Neural progenitor cell (in vitro differentiated cells): ENCODE results near the gene PINK1.

Source experiments
- CTCF ChIP-seq: fragments of 200-600 bp; sonication (generic); IDR thresholded peaks from 2 replicates; pipeline ENCODE4 v1.5.1; 2017; ENCODE audit warnings: antibody characterized with exemption, mild to moderate bottlenecking
- EZH2 ChIP-seq: fragments of 200-600 bp; sonication (generic); IDR thresholded peaks from 2 replicates; pipeline ENCODE4 v1.6.1; 2017; ENCODE audit warnings: antibody characterized with exemption, mild to moderate bottlenecking, moderate library complexity

- TF ChIP-seq CTCF, result no peak
- no peak for TF ChIP-seq EZH2
These were observed 16.3 kb upstream of the PINK1 start for GRCh38 chr1:20616847-20617487.
